ENCODE measurements around the gene MALAT1. TPM values are rescaled to one million over a fixed set of nuclear protein-coding genes. Genes with fewer than 3 reads are reported as not detected.

MALAT1 gene
- total and polyA plus RNA-seq, 2 of the 13 experiments (the other 11 are each of a cell fraction or from before 2014, with no cell fraction given) = 143 to 1,237 TPM

- no peak for TF ChIP-seq ETS1 (CRISPR knock-in tag; IDR thresholded peaks at IDR 0.05)
- no peak for TF ChIP-seq ZNF567 (CRISPR knock-in tag; IDR thresholded peaks at IDR 0.05; ENCODE audit: borderline replicate concordance)
- TF ChIP-seq KDM6A (CRISPR knock-in tag; IDR thresholded peaks at IDR 0.05; ENCODE audit: low read depth) = peak; percentile 47; the same call in 1 of the 2 replicates
- no peak for TF ChIP-seq HCFC1 (IDR thresholded peaks at IDR 0.05; ENCODE audit: low read depth, low read length)
- no peak; the same call in 1 of the 2 replicates for TF ChIP-seq ZNF552 (CRISPR knock-in tag; IDR thresholded peaks at IDR 0.05; ENCODE audit: borderline replicate concordance)
- TF ChIP-seq PAWR (CRISPR knock-in tag; IDR thresholded peaks at IDR 0.05; ENCODE audit: borderline replicate concordance) = no peak
- TF ChIP-seq ZNF850 (CRISPR knock-in tag; conservative IDR thresholded peaks at IDR 0.05) = no peak
- no peak for TF ChIP-seq ZNF720 (CRISPR knock-in tag; IDR thresholded peaks at IDR 0.05)
- no peak for TF ChIP-seq REL (CRISPR knock-in tag; conservative IDR thresholded peaks at IDR 0.05)
- TF ChIP-seq MZF1 (CRISPR knock-in tag; IDR thresholded peaks at IDR 0.05; ENCODE audit: borderline replicate concordance) = no peak
- peak; percentile 99 for TF ChIP-seq CEBPG (CRISPR knock-in tag; IDR thresholded peaks at IDR 0.05)
- no peak for TF ChIP-seq MTF1 (CRISPR knock-in tag; IDR thresholded peaks at IDR 0.05)
- TF ChIP-seq, protein P1, sequence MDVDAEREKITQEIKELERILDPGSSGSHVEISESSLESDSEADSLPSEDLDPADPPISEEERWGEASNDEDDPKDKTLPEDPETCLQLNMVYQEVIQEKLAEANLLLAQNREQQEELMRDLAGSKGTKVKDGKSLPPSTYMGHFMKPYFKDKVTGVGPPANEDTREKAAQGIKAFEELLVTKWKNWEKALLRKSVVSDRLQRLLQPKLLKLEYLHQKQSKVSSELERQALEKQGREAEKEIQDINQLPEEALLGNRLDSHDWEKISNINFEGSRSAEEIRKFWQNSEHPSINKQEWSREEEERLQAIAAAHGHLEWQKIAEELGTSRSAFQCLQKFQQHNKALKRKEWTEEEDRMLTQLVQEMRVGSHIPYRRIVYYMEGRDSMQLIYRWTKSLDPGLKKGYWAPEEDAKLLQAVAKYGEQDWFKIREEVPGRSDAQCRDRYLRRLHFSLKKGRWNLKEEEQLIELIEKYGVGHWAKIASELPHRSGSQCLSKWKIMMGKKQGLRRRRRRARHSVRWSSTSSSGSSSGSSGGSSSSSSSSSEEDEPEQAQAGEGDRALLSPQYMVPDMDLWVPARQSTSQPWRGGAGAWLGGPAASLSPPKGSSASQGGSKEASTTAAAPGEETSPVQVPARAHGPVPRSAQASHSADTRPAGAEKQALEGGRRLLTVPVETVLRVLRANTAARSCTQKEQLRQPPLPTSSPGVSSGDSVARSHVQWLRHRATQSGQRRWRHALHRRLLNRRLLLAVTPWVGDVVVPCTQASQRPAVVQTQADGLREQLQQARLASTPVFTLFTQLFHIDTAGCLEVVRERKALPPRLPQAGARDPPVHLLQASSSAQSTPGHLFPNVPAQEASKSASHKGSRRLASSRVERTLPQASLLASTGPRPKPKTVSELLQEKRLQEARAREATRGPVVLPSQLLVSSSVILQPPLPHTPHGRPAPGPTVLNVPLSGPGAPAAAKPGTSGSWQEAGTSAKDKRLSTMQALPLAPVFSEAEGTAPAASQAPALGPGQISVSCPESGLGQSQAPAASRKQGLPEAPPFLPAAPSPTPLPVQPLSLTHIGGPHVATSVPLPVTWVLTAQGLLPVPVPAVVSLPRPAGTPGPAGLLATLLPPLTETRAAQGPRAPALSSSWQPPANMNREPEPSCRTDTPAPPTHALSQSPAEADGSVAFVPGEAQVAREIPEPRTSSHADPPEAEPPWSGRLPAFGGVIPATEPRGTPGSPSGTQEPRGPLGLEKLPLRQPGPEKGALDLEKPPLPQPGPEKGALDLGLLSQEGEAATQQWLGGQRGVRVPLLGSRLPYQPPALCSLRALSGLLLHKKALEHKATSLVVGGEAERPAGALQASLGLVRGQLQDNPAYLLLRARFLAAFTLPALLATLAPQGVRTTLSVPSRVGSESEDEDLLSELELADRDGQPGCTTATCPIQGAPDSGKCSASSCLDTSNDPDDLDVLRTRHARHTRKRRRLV (CRISPR knock-in tag; IDR thresholded peaks at IDR 0.05) = no peak
- TF ChIP-seq, protein P2, sequence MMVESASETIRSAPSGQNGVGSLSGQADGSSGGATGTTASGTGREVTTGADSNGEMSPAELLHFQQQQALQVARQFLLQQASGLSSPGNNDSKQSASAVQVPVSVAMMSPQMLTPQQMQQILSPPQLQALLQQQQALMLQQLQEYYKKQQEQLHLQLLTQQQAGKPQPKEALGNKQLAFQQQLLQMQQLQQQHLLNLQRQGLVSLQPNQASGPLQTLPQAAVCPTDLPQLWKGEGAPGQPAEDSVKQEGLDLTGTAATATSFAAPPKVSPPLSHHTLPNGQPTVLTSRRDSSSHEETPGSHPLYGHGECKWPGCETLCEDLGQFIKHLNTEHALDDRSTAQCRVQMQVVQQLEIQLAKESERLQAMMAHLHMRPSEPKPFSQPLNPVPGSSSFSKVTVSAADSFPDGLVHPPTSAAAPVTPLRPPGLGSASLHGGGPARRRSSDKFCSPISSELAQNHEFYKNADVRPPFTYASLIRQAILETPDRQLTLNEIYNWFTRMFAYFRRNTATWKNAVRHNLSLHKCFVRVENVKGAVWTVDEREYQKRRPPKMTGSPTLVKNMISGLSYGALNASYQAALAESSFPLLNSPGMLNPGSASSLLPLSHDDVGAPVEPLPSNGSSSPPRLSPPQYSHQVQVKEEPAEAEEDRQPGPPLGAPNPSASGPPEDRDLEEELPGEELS (CRISPR knock-in tag; IDR thresholded peaks at IDR 0.05) = no peak
- no peak for TF ChIP-seq HOXA7 (CRISPR knock-in tag; IDR thresholded peaks at IDR 0.05)
- no peak for TF ChIP-seq SMYD3 (CRISPR knock-in tag; IDR thresholded peaks at IDR 0.05)
- peak; percentile 63; the same call in 1 of the 2 replicates for TF ChIP-seq MIER3 (CRISPR knock-in tag; IDR thresholded peaks at IDR 0.05; ENCODE audit: borderline replicate concordance)
- TF ChIP-seq ZFAT (CRISPR knock-in tag; conservative IDR thresholded peaks at IDR 0.05) = no peak
Observed at GRCh38 chr11:65487467-65488272, 11.2 kb upstream of the MALAT1 start (continued).

All from HepG2 (cell line).